KOPT-K1 (cell line): ENCODE measurements around the gene DCAF12L2.
"Not testable (repeated sequence)": the region's sequence is repeated elsewhere in the genome, so short reads cannot be mapped to it uniquely, and the experiment has no call there.

Experiments used
- H3K27ac ChIP-seq: fragments of 200-600 bp; sonication (generic); 2 replicates; pipeline ENCODE4 v1.5.1; 2016; ENCODE audit warnings: antibody characterized with exemption, mild to moderate bottlenecking, low read depth, low read length; ENCODE audit not compliant: poor library complexity, severe bottlenecking
- H3K36me3 ChIP-seq: fragments of 200-600 bp; sonication (generic); 2 replicates; pipeline ENCODE4 v1.5.1; 2017; ENCODE audit warnings: antibody characterized with exemption, mild to moderate bottlenecking, low read length, moderate library complexity; ENCODE audit not compliant: insufficient read depth
- H3K9me3 ChIP-seq: fragments of 200-600 bp; sonication (generic); 2 replicates; pipeline ENCODE4 v1.5.1; 2017; ENCODE audit warnings: antibody characterized with exemption, low read length, mild to moderate bottlenecking; ENCODE audit not compliant: insufficient read depth, poor library complexity, severe bottlenecking

DCAF12L2 gene

DNA sequence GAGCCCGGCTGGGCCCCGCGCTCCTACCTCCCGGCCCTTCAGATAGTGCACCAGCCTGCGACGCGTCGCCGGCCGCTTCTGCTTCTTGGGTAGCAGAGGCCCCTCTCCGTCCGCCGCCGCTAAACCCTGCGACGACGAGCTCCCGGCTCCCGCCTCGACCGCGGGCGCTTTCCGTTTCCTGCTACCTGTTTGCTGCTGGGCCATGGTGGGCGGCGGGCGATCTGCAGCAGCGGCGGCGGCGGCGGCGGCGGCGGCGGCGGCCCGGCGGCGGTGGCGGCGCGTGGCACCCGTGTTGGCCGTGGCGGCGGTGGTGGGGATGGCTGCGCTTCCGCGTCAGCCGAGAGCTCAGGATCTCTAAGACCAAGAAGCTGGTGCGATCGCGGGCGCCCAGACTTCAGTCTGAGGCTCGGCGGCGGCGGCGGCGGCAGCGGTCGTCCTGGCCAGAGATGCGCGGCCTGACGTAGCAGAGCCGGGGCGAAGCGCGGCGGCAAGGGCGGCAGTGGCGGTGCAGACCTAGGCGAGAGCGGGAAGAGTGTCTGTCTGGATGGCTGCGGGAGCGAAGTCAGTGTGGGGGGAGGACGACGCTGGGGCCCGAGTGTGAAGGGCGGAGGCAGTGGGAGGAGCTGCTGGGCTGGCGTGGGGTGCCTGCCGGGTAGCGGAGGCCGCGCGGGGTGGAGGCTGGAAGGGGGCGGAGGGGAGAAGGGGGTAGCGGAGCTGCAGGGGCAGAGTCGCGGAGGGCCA lies at the start of gene DCAF12L2:
Gene DCAF12L2 (minus strand): TSS at position 569 of the 741 bp plus-strand sequence. CDS start 365 bp downstream, at position 204.
- Histone ChIP-seq H3K27ac (no peak within 1 kb of the TSS), H3K36me3 (no peaks in the 10 kb centered on the region), H3K9me3 (no peaks in the 10 kb centered on the region)

DNA sequence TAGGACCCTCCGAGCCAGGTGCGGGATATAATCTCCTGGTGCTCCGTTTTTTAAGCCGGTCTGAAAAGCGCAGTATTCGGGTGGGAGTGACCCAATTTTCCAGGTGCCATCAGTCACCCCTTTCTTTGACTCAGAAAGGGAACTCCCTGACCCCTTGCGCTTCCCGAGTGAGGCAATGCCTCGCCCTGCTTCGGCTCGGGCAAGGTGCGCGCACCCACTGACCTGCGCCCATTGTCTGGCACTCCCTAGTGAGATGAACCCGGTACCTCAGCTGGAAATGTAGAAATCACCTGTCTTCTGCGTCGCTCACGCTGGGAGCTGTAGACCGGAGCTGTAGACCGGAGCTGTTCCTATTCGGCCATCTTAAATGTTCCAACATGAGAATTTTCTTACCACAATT lies 24.8 kb upstream of the DCAF12L2 start:
- not testable (repeated sequence) for H3K36me3 ChIP-seq, H3K9me3 ChIP-seq, H3K27ac ChIP-seq

DNA sequence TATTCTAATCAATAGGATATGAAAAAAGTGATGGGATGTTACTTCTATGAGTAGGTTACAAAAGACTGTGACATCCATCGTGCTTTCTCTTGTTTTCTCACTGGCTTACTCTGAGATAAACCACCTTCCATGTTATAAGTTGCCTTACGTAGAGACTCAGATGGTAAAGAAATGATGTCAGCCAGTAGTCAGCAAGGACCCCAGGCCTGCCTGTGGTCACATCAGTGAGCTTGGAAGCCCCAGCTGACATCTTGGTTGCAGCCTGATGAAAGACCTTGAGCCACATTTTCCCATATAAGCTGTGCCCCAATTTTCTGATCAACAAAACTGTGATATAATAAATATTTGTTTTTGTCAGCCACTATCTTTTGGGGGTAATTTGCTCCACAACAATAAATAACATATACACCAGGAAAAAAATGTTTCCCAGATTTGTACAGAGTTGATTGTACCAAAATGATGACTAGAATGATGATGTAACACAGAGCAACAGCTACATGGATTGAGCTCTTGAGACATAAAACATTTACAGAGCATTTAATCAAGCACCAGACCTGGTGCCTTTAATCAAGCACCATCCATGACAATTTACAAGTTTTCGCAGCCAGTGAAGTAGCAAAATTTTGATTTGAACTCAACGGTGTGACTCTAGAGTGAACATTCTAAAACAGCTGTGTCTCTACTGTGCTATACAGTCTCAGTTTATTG lies 11.2 kb upstream of the DCAF12L2 start:
- Histone ChIP-seq H3K36me3 (no peaks in the 10 kb centered on the region), H3K9me3 (no peaks in the 10 kb centered on the region), H3K27ac (no peak overlapping the region)

DNA sequence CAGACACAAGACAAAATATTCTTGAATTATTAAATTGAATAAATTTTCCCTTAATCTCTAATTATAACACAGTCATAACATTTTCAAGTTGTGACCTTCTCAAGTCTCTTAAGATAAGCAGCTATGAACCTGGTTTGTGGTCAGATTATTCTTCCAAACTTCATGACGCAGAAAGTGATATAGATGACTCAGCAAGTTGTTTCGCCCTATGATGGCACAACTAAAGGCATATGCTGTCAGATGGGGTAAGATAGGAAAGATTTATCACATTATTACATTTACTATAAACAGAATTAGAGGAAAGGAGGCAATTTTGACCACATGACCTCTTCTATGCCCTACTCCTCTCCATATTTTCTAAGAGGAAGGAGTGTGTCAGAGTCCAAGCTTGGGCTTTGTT lies 4.6 kb upstream of the DCAF12L2 start:
- no peak overlapping the region for H3K27ac ChIP-seq
- no peaks in the 10 kb centered on the region for H3K9me3 ChIP-seq
- no peaks in the 10 kb centered on the region for H3K36me3 ChIP-seq

DNA sequence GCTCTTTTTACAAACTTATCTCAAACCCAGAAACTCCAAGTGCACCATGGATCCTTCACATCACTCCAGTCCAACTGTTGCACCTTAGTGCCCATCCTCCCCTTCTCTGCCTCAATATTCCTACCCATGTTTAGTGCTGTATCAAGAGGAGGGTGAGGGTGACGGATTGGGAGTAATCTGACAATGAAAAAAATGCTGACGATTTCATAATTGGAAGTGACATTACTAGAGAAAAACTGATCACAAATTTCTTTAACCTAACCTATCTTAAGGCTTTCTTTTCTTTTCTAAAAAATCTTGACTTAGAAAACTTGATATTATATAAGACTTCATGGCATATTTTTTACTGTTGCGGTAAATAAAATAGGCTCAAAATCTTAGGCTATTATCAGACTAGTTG lies 1.5 kb upstream of the DCAF12L2 start:
- H3K36me3 ChIP-seq, result no peaks in the 10 kb centered on the region
- H3K9me3 ChIP-seq, result no peaks in the 10 kb centered on the region
- no peak overlapping the region for H3K27ac ChIP-seq

DNA sequence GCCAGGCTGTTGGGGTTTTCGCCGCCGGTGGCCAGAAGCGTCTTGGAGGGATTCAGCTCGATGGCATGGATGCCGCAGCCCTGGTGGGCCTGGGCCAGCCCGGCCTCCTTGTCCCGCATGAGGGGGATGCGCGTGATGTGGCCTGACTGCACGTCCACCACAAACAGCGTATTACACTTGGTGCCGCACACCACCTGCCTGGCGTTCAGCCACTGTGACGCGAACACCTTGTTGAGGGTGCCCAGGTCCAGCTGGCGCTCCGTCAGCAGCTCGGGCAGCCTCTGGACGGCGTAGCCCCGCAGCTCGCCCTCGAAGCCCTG lies 728 bp downstream of the DCAF12L2 start:
- H3K9me3 ChIP-seq, result no peaks in the 10 kb centered on the region
- H3K36me3 ChIP-seq, result no peaks in the 10 kb centered on the region
- no peak overlapping the region for H3K27ac ChIP-seq

DNA sequence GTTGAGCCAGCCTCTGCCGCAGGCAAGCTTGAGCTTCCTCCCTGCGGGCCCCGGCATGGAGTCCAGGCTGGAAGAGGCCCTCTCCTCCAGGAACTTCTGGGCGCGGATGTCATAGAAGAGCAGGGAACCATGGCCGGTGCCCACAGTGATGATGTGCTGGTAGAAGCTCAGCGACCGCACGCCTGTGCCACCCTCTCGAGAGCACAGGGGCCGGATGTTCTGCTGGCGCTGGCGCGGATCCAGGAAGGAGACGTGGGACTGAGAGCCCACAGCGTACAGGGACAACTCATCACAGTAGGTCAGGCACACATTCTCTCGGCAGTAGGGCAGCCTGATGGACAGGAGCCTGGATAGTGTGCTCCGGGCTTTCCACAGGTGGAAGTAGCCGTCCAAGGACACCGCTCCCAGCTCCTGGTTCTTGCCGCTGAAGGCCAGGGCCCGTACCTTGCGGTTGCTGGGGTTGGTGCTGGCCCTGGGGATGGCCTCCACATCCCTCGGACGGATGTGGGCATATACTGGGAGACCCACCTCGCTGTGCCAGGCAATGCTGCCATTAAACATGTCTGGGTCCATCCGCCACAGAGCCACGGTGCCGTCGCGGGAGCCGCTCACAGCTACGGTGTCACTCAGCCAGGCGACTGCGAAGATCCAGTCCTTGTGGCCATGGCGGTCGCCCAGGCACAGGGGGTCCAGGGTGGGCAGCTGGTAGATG lies 1.2 kb downstream of the DCAF12L2 start:
- Histone ChIP-seq H3K27ac (no peak overlapping the region), H3K9me3 (no peaks in the 10 kb centered on the region), H3K36me3 (no peaks in the 10 kb centered on the region)

DNA sequence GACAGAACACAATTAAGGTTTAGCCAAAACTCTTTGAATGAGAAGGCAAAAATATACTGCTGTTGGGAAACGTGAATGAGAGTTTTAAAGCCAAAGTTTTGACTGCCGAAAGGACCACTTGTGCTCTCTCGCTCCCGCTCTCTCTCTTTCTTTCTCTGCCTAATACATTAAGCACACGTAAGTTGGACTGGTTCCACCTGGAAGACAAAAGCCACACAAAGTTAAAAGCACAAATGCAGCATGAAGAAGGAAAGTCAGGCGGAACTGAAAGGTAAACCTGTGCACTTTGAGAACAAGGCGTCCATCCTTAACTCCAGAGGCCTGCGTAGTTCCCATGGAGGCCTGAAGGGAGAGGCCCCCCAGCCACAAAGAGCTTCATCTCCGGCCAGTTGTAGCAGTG lies 1.9 kb downstream of the DCAF12L2 start:
- H3K36me3 ChIP-seq, result no peaks in the 10 kb centered on the region
- no peak overlapping the region for H3K27ac ChIP-seq
- no peaks in the 10 kb centered on the region for H3K9me3 ChIP-seq

DNA sequence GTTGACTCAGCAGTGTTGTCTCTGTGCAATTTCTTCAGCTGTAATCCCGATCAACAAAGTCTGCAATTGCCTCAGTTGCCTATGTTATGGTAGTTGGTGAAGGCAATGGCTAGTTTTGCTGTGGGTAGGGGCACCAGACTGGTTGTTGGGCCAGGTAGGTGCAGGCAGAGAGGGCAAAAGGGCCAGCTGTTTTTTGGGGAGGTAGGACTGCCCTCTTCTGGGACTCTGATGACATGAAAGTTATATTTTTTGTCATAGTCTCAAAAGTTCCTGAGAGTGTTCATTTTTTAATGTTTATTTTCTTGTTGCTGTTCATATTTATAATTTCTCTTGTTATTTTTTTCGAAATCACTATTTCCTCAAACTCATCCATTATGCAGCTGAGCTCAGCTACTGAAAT lies 25.1 kb downstream of the DCAF12L2 start:
- no peaks in the 10 kb centered on the region for H3K36me3 ChIP-seq
- H3K9me3 ChIP-seq, result no peaks in the 10 kb centered on the region
- no peak overlapping the region for H3K27ac ChIP-seq

DNA sequence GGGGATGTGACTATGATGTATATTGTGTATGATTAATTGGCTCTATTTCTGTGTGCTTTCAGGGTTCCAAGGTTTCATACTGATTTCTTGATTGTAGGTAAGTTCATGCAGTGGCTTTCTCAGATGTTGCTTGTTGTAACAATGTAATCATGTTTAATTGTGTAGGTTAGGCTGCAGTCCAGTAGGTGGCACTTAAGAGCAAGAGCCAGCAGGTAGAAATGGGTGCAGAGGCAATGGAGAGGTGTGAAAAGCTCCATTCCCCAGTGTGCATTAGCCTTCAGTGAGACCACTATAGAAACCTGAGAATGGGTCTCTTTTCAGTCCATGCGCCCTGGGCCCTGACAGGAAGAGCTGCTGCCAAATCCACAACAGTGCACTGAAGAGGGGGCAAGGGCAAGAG lies 28.2 kb downstream of the DCAF12L2 start:
- H3K36me3 ChIP-seq, result no peaks in the 10 kb centered on the region
- no peaks in the 10 kb centered on the region for H3K9me3 ChIP-seq
- H3K27ac ChIP-seq, result no peak overlapping the region

DNA sequence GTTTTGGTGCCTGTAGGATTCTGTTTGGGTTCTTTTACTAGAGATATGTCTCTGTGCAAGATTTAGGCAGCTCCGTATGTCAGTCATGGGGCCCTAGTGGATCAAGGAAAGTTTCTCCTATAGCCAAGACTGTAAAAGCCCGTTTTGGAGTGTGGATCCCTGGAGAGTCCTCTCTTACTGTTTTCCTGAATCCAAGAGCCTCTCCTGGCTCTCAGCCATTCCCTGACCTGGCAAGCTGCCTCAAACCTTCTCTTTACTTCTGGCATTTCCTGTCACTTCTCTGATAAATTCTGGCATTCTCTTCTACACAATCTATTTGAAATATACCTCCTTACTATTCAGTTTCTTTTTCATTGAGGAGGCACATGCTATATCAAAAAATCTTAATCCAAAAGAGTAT lies 41.4 kb downstream of the DCAF12L2 start:
- Histone ChIP-seq H3K27ac (no peak overlapping the region), H3K36me3 (no peaks in the 10 kb centered on the region), H3K9me3 (no peaks in the 10 kb centered on the region)
